Left lung (tissue), 10 donors: ENCODE measurements around the gene FGF5. TPM values are rescaled to one million over a fixed set of nuclear protein-coding genes. Genes with fewer than 3 reads are reported as not detected.
"Not testable (repeated sequence)": the region's sequence is repeated elsewhere in the genome, so short reads cannot be mapped to it uniquely, and the experiment has no call there.

ENCODE experiments used
- ATAC-seq: fragments of 200-7000 bp; cut with Tn5 transposase; one replicate; pipeline ENCODE4 v1.9.1; 2020; ENCODE audit warnings: moderate library complexity
- DNase-seq, 4 donors: peaks; one replicate each; pipeline ENCODE4 v3.0.0-alpha.2; 2013 to 2020
- H3K27ac ChIP-seq, 2 donors: fragments of 200-600 bp; sonication (generic) in 1 of 2; one replicate each; pipeline versions ENCODE4 v1.5.0 to v1.8.0; 2020 to 2021
- H3K27me3 ChIP-seq, 2 donors: fragments of 200-600 bp; sonication (generic) in 1 of 2; one replicate each; pipeline versions ENCODE4 v1.5.0 to v1.8.0; 2020 to 2021
- H3K36me3 ChIP-seq, 2 donors: fragments of 200-600 bp; sonication (generic) in 1 of 2; one replicate each; pipeline versions ENCODE4 v1.5.0 to v1.8.0; 2020 to 2021
- H3K4me1 ChIP-seq, 2 donors: fragments of 200-600 bp; one replicate each; pipeline ENCODE4 v1.8.0; 2021
- H3K4me3 ChIP-seq, 2 donors: fragments of 200-600 bp; sonication (generic) in 1 of 2; one replicate each; pipeline versions ENCODE4 v1.5.0 to v1.8.0; 2020 to 2021; ENCODE audit warnings: mild to moderate bottlenecking in 1 of 2
- H3K9me3 ChIP-seq, 2 donors: fragments of 200-600 bp; sonication (generic) in 1 of 2; one replicate each; pipeline versions ENCODE4 v1.5.0 to v1.8.0; 2020 to 2021
- CTCF ChIP-seq, 2 donors: fragments of 200-600 bp; sonication (generic) in 1 of 2; IDR thresholded peaks; one replicate each; pipeline versions ENCODE4 v1.5.0 to v1.8.0; 2021; ENCODE audit warnings: antibody characterized with exemption in 2 of 2
- intact Hi-C, 2 donors: fragments of 100-400 bp; cut with DNase I; formaldehyde crosslinking; loops; one replicate each; pipeline versions ENCODE4 v1.11.2 to v1.14.2; 2022
- polyA plus RNA-seq, 6 donors: library from polyadenylated mRNA; unstranded; fragments of 120-200 nt; gene quantifications; one replicate each; pipeline ENCODE4 v1.2.1, GENCODE V29; 2013; ENCODE audit not compliant: insufficient read length in 6 of 6
- total RNA-seq, 2 donors: library from RNA; stranded (reverse); fragmentation: NEBNext Ultra II Directional; extraction: Animal tissue kit (Norgen Biotek cat#: 25700); gene quantifications; one replicate each; pipeline ENCODE4 v1.2.1, GENCODE V29; 2021
- donor health status: DM: no; HTN: yes; CAD: no.
- donor health status: DM: no; HTN: no; CAD: no.

Gene FGF5
- total and polyA plus RNA-seq, 8 donors = 0.03 to 0.05 (median 0.04) TPM; not detected in 5

- intact Hi-C loops = no loop called here
- H3K27me3 ChIP-seq = peaks cover 35 to 71% of the 10 kb centered on the region in 2 donors
Measured at GRCh38 chr4:80270868-80271267, 4.4 kb downstream of the FGF5 start.

GRCh38 chr4:80271801-80272200 is 5.3 kb downstream of the FGF5 start:
- ATAC-seq (no peak), DNase-seq (no peak)
- H3K27me3 ChIP-seq = peaks cover 25 to 61% of the 10 kb centered on the region in 2 donors
- H3K4me1 ChIP-seq = peaks cover 0 to 3% of the 10 kb centered on the region in 2 donors
- H3K36me3 ChIP-seq = no peaks in the 10 kb centered on the region
- H3K4me3 ChIP-seq = no peak overlapping the region
- no peaks in the 10 kb centered on the region for H3K9me3 ChIP-seq
- TF ChIP-seq CTCF (IDR thresholded peaks at IDR 0.05) = no peak
- intact Hi-C loops = no loop called here
- no peak overlapping the region for H3K27ac ChIP-seq

More at GRCh38 chr4:80270868-80271267, 4.4 kb downstream of the FGF5 start:
- no peak for TF ChIP-seq CTCF (IDR thresholded peaks at IDR 0.05)
- no peak overlapping the region for H3K4me3 ChIP-seq
- H3K4me1 ChIP-seq = peaks cover 0 to 12% of the 10 kb centered on the region in 2 donors
- no peak overlapping the region for H3K27ac ChIP-seq
- no peaks in the 10 kb centered on the region for H3K9me3 ChIP-seq
- no peak for ATAC-seq
- H3K36me3 ChIP-seq = no peaks in the 10 kb centered on the region
- no peak for DNase-seq

DNA sequence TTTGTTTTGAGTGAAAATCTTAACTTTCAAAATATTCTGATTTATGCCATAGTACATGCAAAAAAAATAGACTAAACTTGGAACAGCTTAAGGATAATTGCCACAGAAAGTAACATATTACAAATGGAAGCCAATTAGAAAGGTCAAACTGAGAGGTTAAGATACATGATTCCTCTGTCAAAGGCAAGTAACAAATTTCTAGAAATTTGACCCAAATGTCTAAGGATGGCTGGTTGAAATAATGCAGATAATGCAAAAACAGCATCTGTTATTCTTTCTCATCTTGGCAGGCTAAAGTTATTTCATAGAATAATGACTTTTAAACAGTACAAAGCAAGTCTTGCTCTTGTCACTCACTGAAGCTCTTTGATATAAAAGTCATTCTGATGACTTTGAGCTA is 10.5 kb downstream of the FGF5 start:
- ATAC-seq (no peak), DNase-seq (no peak)
- no peak overlapping the region for H3K4me3 ChIP-seq

DNA sequence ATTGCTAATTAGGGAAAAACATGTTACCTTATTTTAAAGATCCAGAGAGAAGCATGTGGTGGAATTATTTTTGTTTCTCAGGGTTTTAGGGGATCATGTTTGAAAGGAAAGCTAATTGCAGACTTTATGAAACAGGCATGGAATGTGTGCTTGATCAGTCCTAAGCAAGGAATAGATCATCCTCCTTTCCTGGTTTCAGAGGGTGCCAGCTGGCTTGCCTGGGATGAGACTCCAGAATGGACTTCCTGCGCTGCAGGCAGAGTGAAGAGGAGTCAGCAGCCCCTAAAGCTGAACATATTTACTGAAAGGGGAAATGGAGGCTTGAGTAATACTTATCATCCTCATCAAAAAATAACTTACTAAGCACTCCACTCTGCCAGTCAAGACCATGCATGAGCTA is 13.3 kb downstream of the FGF5 start:
- Histone ChIP-seq H3K4me1 (no peaks in the 10 kb centered on the region), H3K36me3 (no peaks in the 10 kb centered on the region), H3K4me3 (no peak overlapping the region), H3K9me3 (no peaks in the 10 kb centered on the region), H3K27ac (no peak overlapping the region), H3K27me3 (peaks cover 0 to 4% of the 10 kb centered on the region in 2 donors)
- intact Hi-C loops = no loop called here
- no peak for TF ChIP-seq CTCF (IDR thresholded peaks at IDR 0.05)
- ATAC-seq = no peak
- no peak for DNase-seq

More for the DNA sequence above, 10.5 kb downstream of the FGF5 start:
- Histone ChIP-seq H3K27me3 (peaks cover 0 to 16% of the 10 kb centered on the region in 2 donors), H3K4me1 (no peaks in the 10 kb centered on the region), H3K27ac (no peak overlapping the region), H3K36me3 (no peaks in the 10 kb centered on the region), H3K9me3 (no peaks in the 10 kb centered on the region)
- no peak for TF ChIP-seq CTCF (IDR thresholded peaks at IDR 0.05)
- intact Hi-C loops = no loop called here

DNA sequence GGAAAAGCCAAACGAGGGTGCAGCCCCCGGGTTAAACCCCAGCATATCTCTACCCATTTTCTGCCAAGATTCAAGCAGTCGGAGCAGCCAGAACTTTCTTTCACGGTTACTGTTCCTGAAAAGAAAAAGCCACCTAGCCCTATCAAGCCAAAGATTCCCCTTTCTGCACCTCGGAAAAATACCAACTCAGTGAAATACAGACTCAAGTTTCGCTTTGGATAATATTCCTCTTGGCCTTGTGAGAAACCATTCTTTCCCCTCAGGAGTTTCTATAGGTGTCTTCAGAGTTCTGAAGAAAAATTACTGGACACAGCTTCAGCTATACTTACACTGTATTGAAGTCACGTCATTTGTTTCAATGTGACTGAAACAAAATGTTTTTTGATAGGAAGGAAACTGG is 20.0 kb downstream of the FGF5 start:
- H3K9me3 ChIP-seq = no peaks in the 10 kb centered on the region
- DNase-seq (no peak), ATAC-seq (no peak)
- no peaks in the 10 kb centered on the region for H3K4me1 ChIP-seq
- no peak overlapping the region for H3K4me3 ChIP-seq
- intact Hi-C loops = no loop called here
- H3K27me3 ChIP-seq = peaks cover 0 to 9% of the 10 kb centered on the region in 2 donors
- no peaks in the 10 kb centered on the region for H3K36me3 ChIP-seq
- H3K27ac ChIP-seq = no peak overlapping the region
- TF ChIP-seq CTCF (IDR thresholded peaks at IDR 0.05) = no peak

GRCh38 chr4:80290665-80291064 is 24.2 kb downstream of the FGF5 start:
- H3K9me3 ChIP-seq, intact Hi-C loops, H3K27me3 ChIP-seq: not testable (repeated sequence)

More at GRCh38 chr4:80290665-80291064, 24.2 kb downstream of the FGF5 start:
- not testable (repeated sequence) for H3K4me3 ChIP-seq, H3K36me3 ChIP-seq, H3K4me1 ChIP-seq, H3K27ac ChIP-seq, ATAC-seq, DNase-seq
